GM19240 (cell line): ENCODE data around the gene PACSIN2.
"Not testable (repeated sequence)": the region's sequence is repeated elsewhere in the genome, so short reads cannot be mapped to it uniquely, and the experiment has no call there.

Source experiments
- DNase-seq: peaks from one replicate; pipeline ENCODE4 v3.0.0; 2011; ENCODE audit warnings: low spot score; ENCODE audit not compliant: insufficient read length

The PACSIN2 gene

DNA sequence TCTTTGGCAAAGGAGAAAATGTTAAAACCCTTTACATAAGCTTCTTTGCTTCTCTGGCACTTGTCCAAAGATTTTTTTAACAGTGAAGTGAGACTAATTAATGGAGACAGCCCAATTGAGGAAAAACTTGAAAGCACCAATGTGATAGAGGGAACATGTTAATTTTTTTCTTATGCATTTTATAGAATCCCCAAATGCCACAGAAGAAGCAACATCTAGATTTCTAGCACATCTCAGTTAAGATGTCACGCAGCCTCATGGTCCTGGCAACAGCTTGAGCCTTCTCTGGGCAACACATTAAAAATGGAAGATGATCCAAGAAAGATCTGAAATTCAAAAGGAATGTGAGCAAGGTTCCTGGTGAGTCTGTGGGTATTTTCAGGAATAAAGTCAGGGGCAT is 48.5 kb downstream of the PACSIN2 start:
- DNase-seq: no peak

DNA sequence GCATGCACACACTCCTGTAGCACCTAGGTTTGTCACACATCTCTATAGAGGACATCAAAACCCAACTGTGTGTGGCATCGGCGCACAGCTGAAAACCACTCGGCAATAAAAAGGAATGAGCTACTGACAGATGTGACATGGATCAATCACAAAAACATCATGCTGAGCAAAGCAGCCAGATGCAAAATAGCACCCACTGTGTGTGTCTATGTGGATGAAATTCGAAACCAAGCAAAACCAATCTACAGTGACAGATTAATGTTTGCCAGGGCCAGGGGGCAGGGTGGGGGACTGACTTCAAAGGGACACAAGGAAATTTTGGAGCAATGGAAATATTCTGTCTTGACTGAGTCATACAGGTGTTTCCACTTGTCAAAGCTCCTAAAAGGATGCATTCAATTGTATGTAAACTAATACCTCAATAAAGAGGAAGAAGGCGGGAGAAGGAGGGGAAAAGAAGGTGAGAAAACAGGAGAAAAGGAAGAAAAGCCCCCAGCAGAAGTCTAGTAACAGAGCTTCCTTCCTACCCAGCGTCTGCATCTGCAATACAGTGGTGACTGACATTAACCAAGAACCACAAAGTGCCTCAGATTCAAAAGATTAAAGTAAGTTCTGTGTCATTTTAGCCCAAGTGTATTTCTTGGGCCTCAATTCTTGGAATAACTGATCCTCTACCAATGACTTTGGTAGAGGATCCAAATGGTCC is 49.8 kb downstream of the PACSIN2 start:
- no peak for DNase-seq

GRCh38 chr22:42963231-42963595 is 51.7 kb downstream of the PACSIN2 start:
- no peak for DNase-seq

GRCh38 chr22:42962295-42963230 is 52.4 kb downstream of the PACSIN2 start:
- DNase-seq: no peak

DNA sequence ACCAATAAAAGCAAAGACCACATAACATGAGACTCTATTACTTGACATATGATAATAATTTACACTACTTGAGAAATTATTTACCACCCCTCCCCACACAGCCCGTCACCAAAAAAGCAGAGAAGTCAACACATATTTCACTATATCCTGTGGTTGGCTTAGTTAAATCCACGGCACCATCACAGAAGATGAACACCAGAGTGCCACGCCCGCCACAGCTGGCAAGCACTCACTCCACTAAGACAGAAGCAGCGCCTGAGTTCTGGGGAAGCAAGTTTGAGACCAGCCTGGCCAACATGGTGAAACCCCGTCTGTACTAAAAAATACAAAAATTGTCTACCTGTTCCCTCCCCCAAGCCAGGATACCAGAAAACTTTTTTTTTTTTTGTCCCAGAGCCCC is 53.1 kb downstream of the PACSIN2 start:
- no peak for DNase-seq

DNA sequence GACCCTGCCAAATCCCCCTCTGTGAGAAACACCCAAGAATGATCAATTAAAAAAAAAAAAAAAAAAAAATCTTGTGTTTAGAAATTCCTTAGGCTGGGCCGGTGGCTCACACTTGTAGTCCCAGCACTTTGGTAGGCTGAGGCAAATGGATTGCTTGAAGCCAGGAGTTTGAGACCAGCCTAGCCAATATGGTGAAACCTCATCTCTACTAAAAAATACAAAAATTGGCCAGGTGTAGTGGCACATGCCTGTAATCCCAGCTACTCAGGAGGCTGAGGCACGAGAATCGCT is 53.6 kb downstream of the PACSIN2 start:
- DNase-seq: not testable (repeated sequence)

- no peak for DNase-seq
Observed at GRCh38 chr22:42960531-42961399, 54.2 kb downstream of the PACSIN2 start.

DNA sequence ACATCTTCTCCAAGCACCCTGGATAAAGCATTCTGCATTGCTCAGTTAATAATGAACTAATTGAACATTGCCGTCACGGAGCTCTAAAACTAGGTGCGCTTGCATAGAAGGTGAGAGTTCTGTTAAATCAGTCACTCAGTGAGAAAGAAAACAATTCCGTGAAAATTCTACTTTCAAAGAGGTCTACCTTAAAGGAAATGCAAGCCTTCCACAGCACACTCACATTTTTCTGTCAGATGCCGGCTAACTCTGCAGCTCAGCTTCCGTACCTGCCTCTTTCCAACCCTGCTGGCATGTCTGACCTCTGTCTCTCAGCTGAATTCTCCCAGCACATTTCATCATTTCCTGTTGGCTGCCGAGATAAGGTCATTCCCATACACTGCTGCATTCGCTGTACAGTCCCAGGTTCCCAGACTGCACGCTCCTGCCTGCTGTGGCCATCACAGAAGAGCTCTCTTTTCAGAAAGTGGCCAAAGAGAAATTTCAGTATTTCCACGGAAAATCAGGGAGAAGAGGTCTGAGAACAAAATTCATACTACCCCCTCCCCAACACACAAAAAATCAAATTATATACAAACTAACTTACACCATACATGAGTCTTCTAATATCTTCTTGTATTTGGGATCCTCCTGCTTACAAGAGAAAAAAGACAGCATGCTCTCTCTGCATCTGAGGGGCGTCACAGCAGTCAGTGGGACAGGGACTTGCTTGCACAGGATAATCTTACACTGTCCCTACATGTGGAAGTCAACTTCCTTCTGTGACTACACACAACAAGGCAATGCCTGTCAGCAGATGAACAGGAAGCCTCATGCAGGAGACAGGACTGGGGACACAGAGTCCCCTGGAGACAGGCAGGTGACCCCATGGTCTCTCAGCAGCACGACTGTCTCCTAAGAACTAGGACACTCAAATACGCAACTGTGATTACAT is 55.1 kb downstream of the PACSIN2 start:
- no peak for DNase-seq

DNA sequence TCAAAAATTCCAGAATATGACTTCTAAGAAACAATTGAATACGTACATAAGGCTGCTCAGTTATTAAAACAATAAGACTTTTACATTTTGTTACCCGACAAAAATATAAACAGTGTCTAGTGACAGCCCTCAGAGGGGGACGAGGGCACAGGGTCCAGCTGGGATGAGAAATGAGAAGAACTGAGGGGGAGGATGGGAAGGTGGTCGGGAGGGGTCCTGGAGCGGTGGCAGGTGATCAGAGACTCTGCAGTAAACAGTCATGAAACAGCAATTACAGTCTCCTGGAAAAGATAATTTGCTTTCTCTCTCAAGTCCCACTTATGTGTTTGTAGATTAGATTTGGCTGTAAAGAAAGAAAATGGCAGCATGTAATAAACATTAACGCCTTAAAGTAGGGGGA is 56.0 kb downstream of the PACSIN2 start:
- DNase-seq: no peak

- no peak for DNase-seq
Observed at GRCh38 chr22:42957958-42958357, 57.0 kb downstream of the PACSIN2 start.

DNA sequence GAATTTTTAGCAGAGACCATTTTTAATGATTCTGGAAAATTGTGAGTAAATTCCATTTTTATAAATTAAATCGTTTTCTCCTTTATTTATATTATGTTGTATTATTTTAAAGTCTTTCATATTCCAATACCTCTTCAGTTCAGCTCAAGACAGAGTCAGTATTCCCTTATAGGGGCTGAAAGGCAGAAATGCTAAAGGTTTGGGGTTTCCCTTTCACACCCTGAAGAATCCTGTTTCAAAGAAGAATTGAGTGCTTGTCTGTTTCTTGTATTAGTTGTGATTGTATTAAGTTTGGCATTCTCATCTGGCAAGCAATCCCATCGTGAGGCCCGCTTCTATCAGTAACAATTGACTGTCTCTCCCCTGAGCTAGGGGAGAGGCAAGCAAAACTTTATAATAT is 57.4 kb downstream of the PACSIN2 start:
- no peak for DNase-seq

DNA sequence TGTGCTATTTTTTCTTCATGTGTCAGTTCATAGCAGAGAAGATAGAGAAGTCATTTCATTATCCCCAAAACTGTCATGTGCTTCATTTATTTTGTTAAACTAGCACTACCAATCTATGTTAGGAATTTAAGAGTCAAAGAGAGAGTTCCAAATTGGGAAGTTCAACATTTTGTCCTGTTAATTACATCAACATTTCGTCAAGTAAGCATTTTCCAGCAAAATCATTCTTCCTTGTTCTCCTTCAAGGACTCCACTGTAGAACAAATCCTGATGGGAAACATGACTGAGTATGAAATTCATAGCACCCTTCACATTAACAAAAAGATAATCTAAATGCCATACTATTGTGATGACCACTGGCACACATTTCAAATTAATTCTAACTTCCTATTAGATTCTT is 59.1 kb downstream of the PACSIN2 start:
- DNase-seq: no peak

DNA sequence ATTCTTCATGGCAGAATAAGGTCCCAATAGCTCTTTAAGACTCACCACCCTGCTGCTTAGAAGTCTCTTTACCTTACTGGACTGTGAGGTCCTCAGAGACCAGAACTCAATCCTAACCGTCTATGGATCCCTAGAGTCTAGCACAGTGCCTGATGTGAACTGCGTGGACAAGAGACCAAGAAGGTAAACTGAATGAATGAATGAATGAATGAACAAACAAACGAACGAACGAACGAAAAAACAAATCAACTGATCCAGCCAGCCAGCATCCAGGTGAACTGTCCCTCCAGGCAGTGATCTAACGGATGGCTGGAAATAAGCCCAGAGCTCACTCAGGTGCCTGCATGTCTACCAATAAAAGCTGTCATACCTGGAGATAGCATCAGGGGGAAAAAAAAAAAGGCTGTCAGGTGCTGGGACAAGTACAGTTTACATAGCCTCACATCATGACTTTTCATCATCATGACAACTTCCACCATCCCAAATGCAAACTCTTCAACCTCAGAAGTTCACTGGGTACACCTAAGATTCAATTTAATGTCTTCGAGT is 59.8 kb downstream of the PACSIN2 start:
- DNase-seq: no peak

GRCh38 chr22:42953751-42954150 is 61.2 kb downstream of the PACSIN2 start:
- not testable (repeated sequence) for DNase-seq

GRCh38 chr22:42951093-42951710 is 63.7 kb downstream of the PACSIN2 start:
- DNase-seq: no peak

- no peak for DNase-seq
Observed at GRCh38 chr22:42950281-42950680, 64.7 kb downstream of the PACSIN2 start.

DNA sequence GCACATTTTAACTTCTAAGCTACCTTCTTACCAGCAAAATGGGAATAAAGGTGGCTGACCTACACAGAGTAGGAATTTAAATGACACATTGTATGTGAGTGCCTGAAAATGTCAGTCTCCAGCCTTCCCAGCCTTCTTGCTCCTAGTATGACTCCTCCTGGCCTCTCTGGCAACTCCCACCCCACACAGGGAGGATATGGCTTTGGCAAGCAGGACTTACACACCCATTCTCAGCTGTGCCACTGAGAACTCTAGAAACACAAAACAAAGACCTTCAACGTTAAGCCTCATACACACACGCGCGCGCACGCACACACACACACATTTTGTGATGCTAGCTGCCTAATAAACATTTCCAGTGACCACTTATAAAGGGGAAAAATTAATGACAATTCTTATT is 65.8 kb downstream of the PACSIN2 start:
- DNase-seq: no peak

- DNase-seq: no peak
Observed at GRCh38 chr22:42948294-42948693, 66.7 kb downstream of the PACSIN2 start.

- DNase-seq: no peak
Observed at GRCh38 chr22:42947211-42947990, 67.5 kb downstream of the PACSIN2 start.
